Kasumi-1 (cell line): Measurements from ENCODE around the gene ETV7.
A peak's percentile ranks its signal among the peaks of the same experiment; 100 is the strongest.
"Not testable (repeated sequence)": the region's sequence is repeated elsewhere in the genome, so short reads cannot be mapped to it uniquely, and the experiment has no call there.

Experiments used
- DNase-seq, 2 experiments: peaks; one replicate each; lab custom pipeline; 2025; lab: John Stamatoyannopoulos, UW

Gene ETV7

GRCh38 chr6:36340306-36340617 lies 47.2 kb downstream of the ETV7 start:
- no peak for DNase-seq

- no peak for DNase-seq
These were observed 48.3 kb downstream of the ETV7 start for GRCh38 chr6:36339146-36339545.

GRCh38 chr6:36338223-36338622 lies 49.2 kb downstream of the ETV7 start:
- DNase-seq, result not testable (repeated sequence)

- DNase-seq, result no peak
These were observed 49.7 kb downstream of the ETV7 start for GRCh38 chr6:36337814-36338213.

- DNase-seq, result no peak
These were observed 50.7 kb downstream of the ETV7 start, which contains the start of gene BNIP5 for GRCh38 chr6:36336779-36337241. Gene BNIP5, minus strand, starts transcription at chr6:36336888. Its CDS starts 6,198 bp downstream, at chr6:36330690.

- DNase-seq, result no peak
These were observed 51.2 kb downstream of the ETV7 start for GRCh38 chr6:36336208-36336710.

- no peak for DNase-seq
These were observed 51.8 kb downstream of the ETV7 start for GRCh38 chr6:36335465-36336207.

- DNase-seq, result no peak
These were observed 52.5 kb downstream of the ETV7 start for GRCh38 chr6:36334832-36335459.

GRCh38 chr6:36333931-36334725 lies 53.3 kb downstream of the ETV7 start:
- peak in 1 of 2 experiments; percentile 7 for DNase-seq

- DNase-seq, result no peak
These were observed 54.1 kb downstream of the ETV7 start for GRCh38 chr6:36333171-36333895.

- DNase-seq, result no peak
These were observed 56.1 kb downstream of the ETV7 start for GRCh38 chr6:36331381-36331780.

- DNase-seq, result no peak
These were observed 57.1 kb downstream of the ETV7 start for GRCh38 chr6:36330366-36330765.

- DNase-seq, result no peak
These were observed 57.6 kb downstream of the ETV7 start for GRCh38 chr6:36329798-36330291.

- DNase-seq, result no peak
These were observed 58.9 kb downstream of the ETV7 start for GRCh38 chr6:36328600-36328999.

GRCh38 chr6:36327919-36328236 lies 59.6 kb downstream of the ETV7 start:
- DNase-seq, result no peak

GRCh38 chr6:36327226-36327918 lies 60.1 kb downstream of the ETV7 start:
- no peak for DNase-seq

GRCh38 chr6:36326356-36326995 lies 61.0 kb downstream of the ETV7 start:
- DNase-seq, result no peak

GRCh38 chr6:36324715-36325114 lies 62.8 kb downstream of the ETV7 start:
- no peak for DNase-seq

- DNase-seq, result no peak
These were observed 63.3 kb downstream of the ETV7 start for GRCh38 chr6:36324191-36324590.

- no peak for DNase-seq
These were observed 64.4 kb downstream of the ETV7 start for GRCh38 chr6:36323062-36323461.

GRCh38 chr6:36322591-36322990 lies 64.9 kb downstream of the ETV7 start:
- no peak for DNase-seq
